H1 (cell line): ENCODE measurements around the gene AGR3.

Experiments used
- EZH2 ChIP-seq: fragments of 200-600 bp; sonication (generic); IDR thresholded peaks from 2 replicates; pipeline ENCODE4 v1.7.1; 2012; ENCODE audit warnings: low read depth, mild to moderate bottlenecking, moderate library complexity, low read length, inconsistent platforms; ENCODE audit not compliant: severe bottlenecking
- GABPA ChIP-seq: IDR thresholded peaks from 2 replicates; pipeline ENCODE4 v1.6.1; 2011; ENCODE audit warnings: mild to moderate bottlenecking, low read length, moderate library complexity, borderline replicate concordance; ENCODE audit not compliant: insufficient read depth
- HDAC6 ChIP-seq: IDR thresholded peaks from one replicate; pipeline ENCODE4 v1.7.1; 2012; ENCODE audit warnings: low read depth, mild to moderate bottlenecking, inconsistent platforms, low read length, moderate library complexity
- JUN ChIP-seq: IDR thresholded peaks from 2 replicates; pipeline ENCODE4 v1.6.1; 2011; ENCODE audit warnings: low read depth, mild to moderate bottlenecking, improper control_type of control experiment, low read length
- JUND ChIP-seq: IDR thresholded peaks from 2 replicates; pipeline ENCODE4 v1.6.1; 2011; ENCODE audit warnings: mild to moderate bottlenecking, improper control_type of control experiment, low read length
- YY1 ChIP-seq: IDR thresholded peaks from 2 replicates; pipeline ENCODE4 v1.6.1; 2011; ENCODE audit warnings: low read depth, mild to moderate bottlenecking, low read length
- TF ChIP-seq, protein P1 (sequence below): IDR thresholded peaks from 2 replicates; pipeline ENCODE4 v1.6.1; 2011; ENCODE audit warnings: low read length, improper control_type of control experiment
- TF ChIP-seq, protein P2 (sequence below), 3 experiments: IDR thresholded peaks; 1 replicate in 2 of 3; 2 replicates in 1 of 3; pipeline versions ENCODE4 v1.5.1 to v1.6.1; 2011; ENCODE audit warnings: low read length in 3 of 3, mild to moderate bottlenecking in 3 of 3, inconsistent platforms in 2 of 3, low read depth in 1 of 3, moderate library complexity in 1 of 3; ENCODE audit not compliant: insufficient read depth in 1 of 3; ENCODE audit errors: control extremely low read depth in 1 of 3
- TF ChIP-seq, protein P3 (sequence below): IDR thresholded peaks from 2 replicates; pipeline ENCODE4 v1.6.1; 2012; ENCODE audit warnings: inconsistent platforms
- TF ChIP-seq, protein P4 (sequence below): fragments of 300-600 bp; sonication (generic); IDR thresholded peaks from 2 replicates; pipeline ENCODE4 v1.7.1; 2012; ENCODE audit warnings: low read length, moderate library complexity, mild to moderate bottlenecking, inconsistent platforms; ENCODE audit not compliant: insufficient replicate concordance

DNA sequence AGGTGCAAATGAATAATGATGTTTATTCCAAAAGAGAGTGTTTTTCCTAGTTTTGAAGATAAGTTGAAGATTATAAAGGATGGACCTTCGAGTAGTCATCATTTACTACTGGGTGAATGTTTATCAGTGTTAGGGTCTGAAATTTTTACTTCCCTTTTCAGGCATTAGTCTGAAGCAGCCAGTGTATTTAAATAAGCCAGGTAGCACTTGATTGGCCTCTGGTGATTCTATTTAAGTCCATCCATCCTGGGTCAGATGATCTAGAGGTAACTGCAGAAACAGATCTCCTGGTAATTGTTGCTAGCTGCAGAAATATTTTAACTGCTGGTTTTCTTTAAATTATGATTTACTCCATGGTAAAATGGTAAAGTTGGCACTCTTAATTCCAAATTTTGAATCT is 42.9 kb downstream of the AGR3 start:
- TF ChIP-seq, protein P1, sequence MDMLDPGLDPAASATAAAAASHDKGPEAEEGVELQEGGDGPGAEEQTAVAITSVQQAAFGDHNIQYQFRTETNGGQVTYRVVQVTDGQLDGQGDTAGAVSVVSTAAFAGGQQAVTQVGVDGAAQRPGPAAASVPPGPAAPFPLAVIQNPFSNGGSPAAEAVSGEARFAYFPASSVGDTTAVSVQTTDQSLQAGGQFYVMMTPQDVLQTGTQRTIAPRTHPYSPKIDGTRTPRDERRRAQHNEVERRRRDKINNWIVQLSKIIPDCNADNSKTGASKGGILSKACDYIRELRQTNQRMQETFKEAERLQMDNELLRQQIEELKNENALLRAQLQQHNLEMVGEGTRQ: no peak
- no peak for TF ChIP-seq GABPA
- TF ChIP-seq, protein P2, sequence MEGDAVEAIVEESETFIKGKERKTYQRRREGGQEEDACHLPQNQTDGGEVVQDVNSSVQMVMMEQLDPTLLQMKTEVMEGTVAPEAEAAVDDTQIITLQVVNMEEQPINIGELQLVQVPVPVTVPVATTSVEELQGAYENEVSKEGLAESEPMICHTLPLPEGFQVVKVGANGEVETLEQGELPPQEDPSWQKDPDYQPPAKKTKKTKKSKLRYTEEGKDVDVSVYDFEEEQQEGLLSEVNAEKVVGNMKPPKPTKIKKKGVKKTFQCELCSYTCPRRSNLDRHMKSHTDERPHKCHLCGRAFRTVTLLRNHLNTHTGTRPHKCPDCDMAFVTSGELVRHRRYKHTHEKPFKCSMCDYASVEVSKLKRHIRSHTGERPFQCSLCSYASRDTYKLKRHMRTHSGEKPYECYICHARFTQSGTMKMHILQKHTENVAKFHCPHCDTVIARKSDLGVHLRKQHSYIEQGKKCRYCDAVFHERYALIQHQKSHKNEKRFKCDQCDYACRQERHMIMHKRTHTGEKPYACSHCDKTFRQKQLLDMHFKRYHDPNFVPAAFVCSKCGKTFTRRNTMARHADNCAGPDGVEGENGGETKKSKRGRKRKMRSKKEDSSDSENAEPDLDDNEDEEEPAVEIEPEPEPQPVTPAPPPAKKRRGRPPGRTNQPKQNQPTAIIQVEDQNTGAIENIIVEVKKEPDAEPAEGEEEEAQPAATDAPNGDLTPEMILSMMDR (IDR thresholded peaks at IDR 0.05; ENCODE audit: control extremely low read depth in 1 of 3, insufficient read depth in 1 of 3, low read depth in 1 of 3, low read length in 3 of 3): no peak
- no peak for TF ChIP-seq EZH2
- TF ChIP-seq JUN: no peak
- TF ChIP-seq YY1: no peak
- TF ChIP-seq, protein P3, sequence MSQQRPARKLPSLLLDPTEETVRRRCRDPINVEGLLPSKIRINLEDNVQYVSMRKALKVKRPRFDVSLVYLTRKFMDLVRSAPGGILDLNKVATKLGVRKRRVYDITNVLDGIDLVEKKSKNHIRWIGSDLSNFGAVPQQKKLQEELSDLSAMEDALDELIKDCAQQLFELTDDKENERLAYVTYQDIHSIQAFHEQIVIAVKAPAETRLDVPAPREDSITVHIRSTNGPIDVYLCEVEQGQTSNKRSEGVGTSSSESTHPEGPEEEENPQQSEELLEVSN: no peak
- TF ChIP-seq HDAC6: no peak
- TF ChIP-seq, protein P4, sequence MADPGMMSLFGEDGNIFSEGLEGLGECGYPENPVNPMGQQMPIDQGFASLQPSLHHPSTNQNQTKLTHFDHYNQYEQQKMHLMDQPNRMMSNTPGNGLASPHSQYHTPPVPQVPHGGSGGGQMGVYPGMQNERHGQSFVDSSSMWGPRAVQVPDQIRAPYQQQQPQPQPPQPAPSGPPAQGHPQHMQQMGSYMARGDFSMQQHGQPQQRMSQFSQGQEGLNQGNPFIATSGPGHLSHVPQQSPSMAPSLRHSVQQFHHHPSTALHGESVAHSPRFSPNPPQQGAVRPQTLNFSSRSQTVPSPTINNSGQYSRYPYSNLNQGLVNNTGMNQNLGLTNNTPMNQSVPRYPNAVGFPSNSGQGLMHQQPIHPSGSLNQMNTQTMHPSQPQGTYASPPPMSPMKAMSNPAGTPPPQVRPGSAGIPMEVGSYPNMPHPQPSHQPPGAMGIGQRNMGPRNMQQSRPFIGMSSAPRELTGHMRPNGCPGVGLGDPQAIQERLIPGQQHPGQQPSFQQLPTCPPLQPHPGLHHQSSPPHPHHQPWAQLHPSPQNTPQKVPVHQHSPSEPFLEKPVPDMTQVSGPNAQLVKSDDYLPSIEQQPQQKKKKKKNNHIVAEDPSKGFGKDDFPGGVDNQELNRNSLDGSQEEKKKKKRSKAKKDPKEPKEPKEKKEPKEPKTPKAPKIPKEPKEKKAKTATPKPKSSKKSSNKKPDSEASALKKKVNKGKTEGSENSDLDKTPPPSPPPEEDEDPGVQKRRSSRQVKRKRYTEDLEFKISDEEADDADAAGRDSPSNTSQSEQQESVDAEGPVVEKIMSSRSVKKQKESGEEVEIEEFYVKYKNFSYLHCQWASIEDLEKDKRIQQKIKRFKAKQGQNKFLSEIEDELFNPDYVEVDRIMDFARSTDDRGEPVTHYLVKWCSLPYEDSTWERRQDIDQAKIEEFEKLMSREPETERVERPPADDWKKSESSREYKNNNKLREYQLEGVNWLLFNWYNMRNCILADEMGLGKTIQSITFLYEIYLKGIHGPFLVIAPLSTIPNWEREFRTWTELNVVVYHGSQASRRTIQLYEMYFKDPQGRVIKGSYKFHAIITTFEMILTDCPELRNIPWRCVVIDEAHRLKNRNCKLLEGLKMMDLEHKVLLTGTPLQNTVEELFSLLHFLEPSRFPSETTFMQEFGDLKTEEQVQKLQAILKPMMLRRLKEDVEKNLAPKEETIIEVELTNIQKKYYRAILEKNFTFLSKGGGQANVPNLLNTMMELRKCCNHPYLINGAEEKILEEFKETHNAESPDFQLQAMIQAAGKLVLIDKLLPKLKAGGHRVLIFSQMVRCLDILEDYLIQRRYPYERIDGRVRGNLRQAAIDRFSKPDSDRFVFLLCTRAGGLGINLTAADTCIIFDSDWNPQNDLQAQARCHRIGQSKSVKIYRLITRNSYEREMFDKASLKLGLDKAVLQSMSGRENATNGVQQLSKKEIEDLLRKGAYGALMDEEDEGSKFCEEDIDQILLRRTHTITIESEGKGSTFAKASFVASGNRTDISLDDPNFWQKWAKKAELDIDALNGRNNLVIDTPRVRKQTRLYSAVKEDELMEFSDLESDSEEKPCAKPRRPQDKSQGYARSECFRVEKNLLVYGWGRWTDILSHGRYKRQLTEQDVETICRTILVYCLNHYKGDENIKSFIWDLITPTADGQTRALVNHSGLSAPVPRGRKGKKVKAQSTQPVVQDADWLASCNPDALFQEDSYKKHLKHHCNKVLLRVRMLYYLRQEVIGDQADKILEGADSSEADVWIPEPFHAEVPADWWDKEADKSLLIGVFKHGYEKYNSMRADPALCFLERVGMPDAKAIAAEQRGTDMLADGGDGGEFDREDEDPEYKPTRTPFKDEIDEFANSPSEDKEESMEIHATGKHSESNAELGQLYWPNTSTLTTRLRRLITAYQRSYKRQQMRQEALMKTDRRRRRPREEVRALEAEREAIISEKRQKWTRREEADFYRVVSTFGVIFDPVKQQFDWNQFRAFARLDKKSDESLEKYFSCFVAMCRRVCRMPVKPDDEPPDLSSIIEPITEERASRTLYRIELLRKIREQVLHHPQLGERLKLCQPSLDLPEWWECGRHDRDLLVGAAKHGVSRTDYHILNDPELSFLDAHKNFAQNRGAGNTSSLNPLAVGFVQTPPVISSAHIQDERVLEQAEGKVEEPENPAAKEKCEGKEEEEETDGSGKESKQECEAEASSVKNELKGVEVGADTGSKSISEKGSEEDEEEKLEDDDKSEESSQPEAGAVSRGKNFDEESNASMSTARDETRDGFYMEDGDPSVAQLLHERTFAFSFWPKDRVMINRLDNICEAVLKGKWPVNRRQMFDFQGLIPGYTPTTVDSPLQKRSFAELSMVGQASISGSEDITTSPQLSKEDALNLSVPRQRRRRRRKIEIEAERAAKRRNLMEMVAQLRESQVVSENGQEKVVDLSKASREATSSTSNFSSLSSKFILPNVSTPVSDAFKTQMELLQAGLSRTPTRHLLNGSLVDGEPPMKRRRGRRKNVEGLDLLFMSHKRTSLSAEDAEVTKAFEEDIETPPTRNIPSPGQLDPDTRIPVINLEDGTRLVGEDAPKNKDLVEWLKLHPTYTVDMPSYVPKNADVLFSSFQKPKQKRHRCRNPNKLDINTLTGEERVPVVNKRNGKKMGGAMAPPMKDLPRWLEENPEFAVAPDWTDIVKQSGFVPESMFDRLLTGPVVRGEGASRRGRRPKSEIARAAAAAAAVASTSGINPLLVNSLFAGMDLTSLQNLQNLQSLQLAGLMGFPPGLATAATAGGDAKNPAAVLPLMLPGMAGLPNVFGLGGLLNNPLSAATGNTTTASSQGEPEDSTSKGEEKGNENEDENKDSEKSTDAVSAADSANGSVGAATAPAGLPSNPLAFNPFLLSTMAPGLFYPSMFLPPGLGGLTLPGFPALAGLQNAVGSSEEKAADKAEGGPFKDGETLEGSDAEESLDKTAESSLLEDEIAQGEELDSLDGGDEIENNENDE: no peak
- no peak for TF ChIP-seq JUND
